ENCODE results near the gene SCN2A.

Gene SCN2A

GRCh38 chr2:165239230-165239629 is at the start of gene SCN2A:
Gene SCN2A (plus strand): TSS chr2:165239414. CDS start chr2:165295824, 56,410 bp downstream.
- Histone ChIP-seq H3K36me3 (ENCODE audit: insufficient read depth, low read length) (no peaks in the 10 kb centered on the region), H3K9me3 (ENCODE audit: control insufficient read depth, insufficient read depth, low read length) (no peaks in the 10 kb centered on the region), H3K9ac (ENCODE audit: low read depth, low read length) (no peak within 1 kb of the TSS), H3K4me1 (ENCODE audit: insufficient read depth, low read length) (no peaks in the 10 kb centered on the region)

GRCh38 chr2:165191096-165191728 is 48.0 kb upstream of the SCN2A start:
- Histone ChIP-seq H3K9ac (ENCODE audit: low read depth, low read length) (no peak overlapping the region), H3K36me3 (ENCODE audit: insufficient read depth, low read length) (no peaks in the 10 kb centered on the region), H3K9me3 (ENCODE audit: control insufficient read depth, insufficient read depth, low read length) (no peaks in the 10 kb centered on the region), H3K4me1 (ENCODE audit: insufficient read depth, low read length) (no peaks in the 10 kb centered on the region)

- Histone ChIP-seq H3K9ac (ENCODE audit: low read depth, low read length) (no peak overlapping the region), H3K4me1 (ENCODE audit: insufficient read depth, low read length) (peaks cover 4% of the 10 kb centered on the region; the same call in 1 of the 2 replicates), H3K36me3 (ENCODE audit: insufficient read depth, low read length) (no peaks in the 10 kb centered on the region), H3K9me3 (ENCODE audit: control insufficient read depth, insufficient read depth, low read length) (no peaks in the 10 kb centered on the region)
Measured at GRCh38 chr2:165192729-165193128, 46.5 kb upstream of the SCN2A start.

GRCh38 chr2:165193178-165193777 is 45.9 kb upstream of the SCN2A start:
- no peaks in the 10 kb centered on the region for H3K9me3 ChIP-seq (ENCODE audit: control insufficient read depth, insufficient read depth, low read length)
- H3K36me3 ChIP-seq (ENCODE audit: insufficient read depth, low read length), result no peaks in the 10 kb centered on the region
- no peak overlapping the region for H3K9ac ChIP-seq (ENCODE audit: low read depth, low read length)
- peaks cover 7% of the 10 kb centered on the region; the same call in 1 of the 2 replicates for H3K4me1 ChIP-seq (ENCODE audit: insufficient read depth, low read length)

- H3K9ac ChIP-seq (ENCODE audit: low read depth, low read length), result no peak overlapping the region
- H3K4me1 ChIP-seq (ENCODE audit: insufficient read depth, low read length), result peaks cover 13% of the 10 kb centered on the region; the same call in 1 of the 2 replicates
Measured at GRCh38 chr2:165196411-165196810, 42.8 kb upstream of the SCN2A start.

GRCh38 chr2:165197346-165197745 is 41.9 kb upstream of the SCN2A start:
- H3K36me3 ChIP-seq (ENCODE audit: insufficient read depth, low read length), result no peaks in the 10 kb centered on the region
- peaks cover 13% of the 10 kb centered on the region; the same call in 1 of the 2 replicates for H3K4me1 ChIP-seq (ENCODE audit: insufficient read depth, low read length)
- H3K9ac ChIP-seq (ENCODE audit: low read depth, low read length), result no peak overlapping the region
- H3K9me3 ChIP-seq (ENCODE audit: control insufficient read depth, insufficient read depth, low read length), result no peaks in the 10 kb centered on the region

More at GRCh38 chr2:165196411-165196810, 42.8 kb upstream of the SCN2A start:
- Histone ChIP-seq H3K36me3 (ENCODE audit: insufficient read depth, low read length) (no peaks in the 10 kb centered on the region), H3K9me3 (ENCODE audit: control insufficient read depth, insufficient read depth, low read length) (no peaks in the 10 kb centered on the region)

GRCh38 chr2:165198181-165198580 is 41.0 kb upstream of the SCN2A start:
- H3K4me1 ChIP-seq (ENCODE audit: insufficient read depth, low read length), result peaks cover 13% of the 10 kb centered on the region; the same call in 1 of the 2 replicates
- no peaks in the 10 kb centered on the region for H3K36me3 ChIP-seq (ENCODE audit: insufficient read depth, low read length)
- H3K9me3 ChIP-seq (ENCODE audit: control insufficient read depth, insufficient read depth, low read length), result no peaks in the 10 kb centered on the region
- H3K9ac ChIP-seq (ENCODE audit: low read depth, low read length), result no peak overlapping the region

- no peak overlapping the region for H3K9ac ChIP-seq (ENCODE audit: low read depth, low read length)
- H3K36me3 ChIP-seq (ENCODE audit: insufficient read depth, low read length), result no peaks in the 10 kb centered on the region
- peaks cover 14% of the 10 kb centered on the region; the same call in 1 of the 2 replicates for H3K4me1 ChIP-seq (ENCODE audit: insufficient read depth, low read length)
- no peaks in the 10 kb centered on the region for H3K9me3 ChIP-seq (ENCODE audit: control insufficient read depth, insufficient read depth, low read length)
Measured at GRCh38 chr2:165202239-165202638, 37.0 kb upstream of the SCN2A start.

GRCh38 chr2:165203689-165204559 is 35.3 kb upstream of the SCN2A start, which contains the start of gene SCN3A:
Gene SCN3A (minus strand): TSS chr2:165204050. CDS start chr2:165176394, 27,656 bp downstream.
- no peak within 1 kb of the TSS for H3K9ac ChIP-seq (ENCODE audit: low read depth, low read length)
- no peaks in the 10 kb centered on the region for H3K9me3 ChIP-seq (ENCODE audit: control insufficient read depth, insufficient read depth, low read length)
- no peaks in the 10 kb centered on the region for H3K36me3 ChIP-seq (ENCODE audit: insufficient read depth, low read length)
- 0 out of 2 replicates have a peak, but pooled peaks cover 4% of the 10 kb centered on the region for H3K4me1 ChIP-seq (ENCODE audit: insufficient read depth, low read length)

- Histone ChIP-seq H3K9ac (ENCODE audit: low read depth, low read length) (no peak overlapping the region), H3K9me3 (ENCODE audit: control insufficient read depth, insufficient read depth, low read length) (no peaks in the 10 kb centered on the region), H3K4me1 (ENCODE audit: insufficient read depth, low read length) (peaks cover 4% of the 10 kb centered on the region; the same call in 1 of the 2 replicates), H3K36me3 (ENCODE audit: insufficient read depth, low read length) (no peaks in the 10 kb centered on the region)
Measured at GRCh38 chr2:165205865-165206264, 33.3 kb upstream of the SCN2A start.

GRCh38 chr2:165208094-165208493 is 31.1 kb upstream of the SCN2A start:
- Histone ChIP-seq H3K9ac (ENCODE audit: low read depth, low read length) (no peak overlapping the region), H3K4me1 (ENCODE audit: insufficient read depth, low read length) (peaks cover 4% of the 10 kb centered on the region; the same call in 1 of the 2 replicates), H3K36me3 (ENCODE audit: insufficient read depth, low read length) (no peaks in the 10 kb centered on the region), H3K9me3 (ENCODE audit: control insufficient read depth, insufficient read depth, low read length) (no peaks in the 10 kb centered on the region)

- Histone ChIP-seq H3K9ac (ENCODE audit: low read depth, low read length) (no peak overlapping the region), H3K36me3 (ENCODE audit: insufficient read depth, low read length) (no peaks in the 10 kb centered on the region)
Measured at GRCh38 chr2:165214093-165214492, 25.1 kb upstream of the SCN2A start.

GRCh38 chr2:165219481-165219880 is 19.7 kb upstream of the SCN2A start:
- Histone ChIP-seq H3K4me1 (ENCODE audit: insufficient read depth, low read length) (peaks cover 5% of the 10 kb centered on the region; the same call in 1 of the 2 replicates), H3K36me3 (ENCODE audit: insufficient read depth, low read length) (no peaks in the 10 kb centered on the region)

More at GRCh38 chr2:165214093-165214492, 25.1 kb upstream of the SCN2A start:
- H3K9me3 ChIP-seq (ENCODE audit: control insufficient read depth, insufficient read depth, low read length), result no peaks in the 10 kb centered on the region
- H3K4me1 ChIP-seq (ENCODE audit: insufficient read depth, low read length), result no peaks in the 10 kb centered on the region; the same call in 1 of the 2 replicates

GRCh38 chr2:165224941-165225340 is 14.3 kb upstream of the SCN2A start:
- Histone ChIP-seq H3K36me3 (ENCODE audit: insufficient read depth, low read length) (no peaks in the 10 kb centered on the region), H3K9ac (ENCODE audit: low read depth, low read length) (no peak overlapping the region), H3K9me3 (ENCODE audit: control insufficient read depth, insufficient read depth, low read length) (no peaks in the 10 kb centered on the region), H3K4me1 (ENCODE audit: insufficient read depth, low read length) (peaks cover 5% of the 10 kb centered on the region; the same call in 1 of the 2 replicates)

More at GRCh38 chr2:165219481-165219880, 19.7 kb upstream of the SCN2A start:
- Histone ChIP-seq H3K9ac (ENCODE audit: low read depth, low read length) (no peak overlapping the region), H3K9me3 (ENCODE audit: control insufficient read depth, insufficient read depth, low read length) (no peaks in the 10 kb centered on the region)
